Measurements from ENCODE around the gene NATD1. TPM values are rescaled to one million over a fixed set of nuclear protein-coding genes. Genes with fewer than 3 reads are reported as not detected.

Gene NATD1
- polyA plus RNA-seq, 1 of the 3 experiments (the other 2 are of a cell fraction): 3.9 TPM

DNA sequence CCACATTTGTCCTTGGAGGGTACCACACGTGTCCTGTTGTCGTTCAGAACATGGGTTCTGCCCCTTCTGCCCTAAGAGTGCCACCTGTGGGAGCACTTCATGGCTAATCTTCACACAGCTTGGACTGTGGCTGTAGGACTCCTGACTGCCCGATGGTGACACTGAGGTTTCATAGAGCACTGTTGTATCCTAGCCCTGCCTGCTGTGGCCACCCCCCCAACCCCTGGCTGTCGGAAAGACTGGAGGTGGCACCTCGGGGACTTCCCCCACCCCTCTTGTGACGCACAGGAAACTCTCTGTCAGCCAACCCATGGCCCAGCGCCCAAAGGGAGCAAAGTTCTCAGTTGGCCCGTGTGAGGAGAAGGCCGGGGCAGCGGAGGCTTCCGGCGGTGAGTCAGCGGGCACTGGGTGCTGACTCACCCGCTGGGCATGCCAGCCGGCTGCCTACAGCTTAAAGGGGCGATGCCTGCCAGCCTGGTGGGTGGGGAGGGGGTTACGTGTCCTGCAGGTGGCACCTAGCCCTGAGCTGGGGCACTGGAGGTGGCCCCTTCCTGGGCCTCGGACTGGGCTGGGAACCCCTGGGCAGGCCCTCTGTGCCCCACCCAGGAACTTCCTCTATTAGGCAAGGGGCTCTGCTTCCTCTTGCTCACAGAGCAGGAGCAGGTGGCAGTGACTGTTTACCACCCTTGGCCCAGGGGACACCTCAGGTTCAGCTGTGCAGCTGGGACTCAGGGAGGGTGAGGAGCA is 34.7 kb upstream of the NATD1 start:
- Histone ChIP-seq H3K4me3 (ENCODE audit: low read depth in 2 of 2, low read length in 1 of 2) (peak overlapping the region; percentile 14 to 91; a peak in 3 of 4 replicates), H3K9me3 (no peaks in the 10 kb centered on the region), H3K9me2 (no peaks in the 10 kb centered on the region), H3K9ac (peak overlapping the region; percentile 90), H3K4me2 (peak overlapping the region; percentile 98), H3K79me2 (ENCODE audit: insufficient read depth) (peaks cover 82% of the 10 kb centered on the region), H3K4me1 (ENCODE audit: control insufficient read depth in 1 of 2, insufficient read depth in 2 of 2, low read depth in 1 of 2, low read length in 1 of 2) (peaks cover 34 to 63% of the 10 kb centered on the region in 2 experiments), H2AFZ (ENCODE audit: low read depth) (no peak overlapping the region), H3K27me3 (ENCODE audit: insufficient read depth) (no peaks in the 10 kb centered on the region), H3K27ac (ENCODE audit: low read depth in 2 of 2, low read length in 1 of 2) (peak overlapping the region; percentile 32 to 98), H3K36me3 (replicated peaks in 1 of 2; ENCODE audit: control insufficient read depth in 1 of 2, insufficient read depth in 2 of 2, low read length in 1 of 2) (no peaks in the 10 kb centered on the region), H4K20me1 (ENCODE audit: insufficient read depth) (peaks cover 68% of the 10 kb centered on the region), H3F3A (replicated peaks; ENCODE audit: insufficient read depth) (peaks cover 21% of the 10 kb centered on the region)
- WGBS (ENCODE audit: low lambda C conversion rate): 8% methylated on average over 13 of the region's 18 CpGs
- ChIA-PET POLR2A (interaction anchor here (1.8 kb wide), 1 partner anchor 13 kb away, joined by 5 read pairs; no protein-coding TSS in a partner anchor), CTCF (interaction anchor here (1.2 to 4.0 kb wide), 4 partner anchors 8 to 225 kb away, joined by 3 to 26 read pairs (median 14); no protein-coding TSS in a partner anchor)
- DNase-seq: peak; percentile 43
- TF ChIP-seq, protein P1, sequence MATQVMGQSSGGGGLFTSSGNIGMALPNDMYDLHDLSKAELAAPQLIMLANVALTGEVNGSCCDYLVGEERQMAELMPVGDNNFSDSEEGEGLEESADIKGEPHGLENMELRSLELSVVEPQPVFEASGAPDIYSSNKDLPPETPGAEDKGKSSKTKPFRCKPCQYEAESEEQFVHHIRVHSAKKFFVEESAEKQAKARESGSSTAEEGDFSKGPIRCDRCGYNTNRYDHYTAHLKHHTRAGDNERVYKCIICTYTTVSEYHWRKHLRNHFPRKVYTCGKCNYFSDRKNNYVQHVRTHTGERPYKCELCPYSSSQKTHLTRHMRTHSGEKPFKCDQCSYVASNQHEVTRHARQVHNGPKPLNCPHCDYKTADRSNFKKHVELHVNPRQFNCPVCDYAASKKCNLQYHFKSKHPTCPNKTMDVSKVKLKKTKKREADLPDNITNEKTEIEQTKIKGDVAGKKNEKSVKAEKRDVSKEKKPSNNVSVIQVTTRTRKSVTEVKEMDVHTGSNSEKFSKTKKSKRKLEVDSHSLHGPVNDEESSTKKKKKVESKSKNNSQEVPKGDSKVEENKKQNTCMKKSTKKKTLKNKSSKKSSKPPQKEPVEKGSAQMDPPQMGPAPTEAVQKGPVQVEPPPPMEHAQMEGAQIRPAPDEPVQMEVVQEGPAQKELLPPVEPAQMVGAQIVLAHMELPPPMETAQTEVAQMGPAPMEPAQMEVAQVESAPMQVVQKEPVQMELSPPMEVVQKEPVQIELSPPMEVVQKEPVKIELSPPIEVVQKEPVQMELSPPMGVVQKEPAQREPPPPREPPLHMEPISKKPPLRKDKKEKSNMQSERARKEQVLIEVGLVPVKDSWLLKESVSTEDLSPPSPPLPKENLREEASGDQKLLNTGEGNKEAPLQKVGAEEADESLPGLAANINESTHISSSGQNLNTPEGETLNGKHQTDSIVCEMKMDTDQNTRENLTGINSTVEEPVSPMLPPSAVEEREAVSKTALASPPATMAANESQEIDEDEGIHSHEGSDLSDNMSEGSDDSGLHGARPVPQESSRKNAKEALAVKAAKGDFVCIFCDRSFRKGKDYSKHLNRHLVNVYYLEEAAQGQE (IDR thresholded peaks at IDR 0.05; ENCODE audit: low read depth, low read length): peak; percentile 63; the same call in 1 of the 2 replicates
- TF ChIP-seq CHD2 (IDR thresholded peaks at IDR 0.05; ENCODE audit: low read length, partially characterized antibody) (no peak), JUND (IDR thresholded peaks at IDR 0.05) (peak; percentile 99), GABPA (IDR thresholded peaks at IDR 0.05; ENCODE audit: low read depth) (peak; percentile 61), TCF12 (IDR thresholded peaks at IDR 0.05) (peak; percentile 93), FOXM1 (IDR thresholded peaks at IDR 0.05; ENCODE audit: low read depth) (peak; percentile 50; the same call in 1 of the 2 replicates), NFIC (IDR thresholded peaks at IDR 0.05; ENCODE audit: borderline replicate concordance) (peak; percentile 98), YY1 (IDR thresholded peaks at IDR 0.05; ENCODE audit: low read depth) (no peak), CTCF (IDR thresholded peaks at IDR 0.05) (no peak), RFX5 (IDR thresholded peaks at IDR 0.05; ENCODE audit: low read length) (no peak), POLR2AphosphoS5 (IDR thresholded peaks at IDR 0.05; ENCODE audit: low read depth, low read length) (peak; percentile 72; the same call in 1 of the 2 replicates), EZH2phosphoT487 (IDR thresholded peaks at IDR 0.05; ENCODE audit: borderline replicate concordance, low read depth) (no peak), MAX (IDR thresholded peaks at IDR 0.05; ENCODE audit: low read depth) (peak; percentile 84), GATA2 (CRISPR knock-in tag; IDR thresholded peaks at IDR 0.05) (no peak), ZBTB33 (IDR thresholded peaks at IDR 0.05; ENCODE audit: borderline replicate concordance, low read depth) (peak; percentile 89), SIN3A (IDR thresholded peaks at IDR 0.05; ENCODE audit: borderline replicate concordance, low read depth, low read length) (peak; percentile 96; the same call in 1 of the 2 replicates), FOXJ3 (CRISPR knock-in tag; IDR thresholded peaks at IDR 0.05) (no peak), TAF1 (IDR thresholded peaks at IDR 0.05; ENCODE audit: borderline replicate concordance, low read depth, low read length) (no peak), MEF2A (IDR thresholded peaks at IDR 0.05; ENCODE audit: borderline replicate concordance, low read depth) (no peak; the same call in 1 of the 2 replicates), RCOR1 (IDR thresholded peaks at IDR 0.05; ENCODE audit: low read length) (no peak), FOSL2 (IDR thresholded peaks at IDR 0.05; ENCODE audit: borderline replicate concordance, low read depth) (peak; percentile 100), ELF1 (IDR thresholded peaks at IDR 0.05) (peak; percentile 69)
- TF ChIP-seq, protein P2, sequence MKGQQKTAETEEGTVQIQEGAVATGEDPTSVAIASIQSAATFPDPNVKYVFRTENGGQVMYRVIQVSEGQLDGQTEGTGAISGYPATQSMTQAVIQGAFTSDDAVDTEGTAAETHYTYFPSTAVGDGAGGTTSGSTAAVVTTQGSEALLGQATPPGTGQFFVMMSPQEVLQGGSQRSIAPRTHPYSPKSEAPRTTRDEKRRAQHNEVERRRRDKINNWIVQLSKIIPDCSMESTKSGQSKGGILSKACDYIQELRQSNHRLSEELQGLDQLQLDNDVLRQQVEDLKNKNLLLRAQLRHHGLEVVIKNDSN (IDR thresholded peaks at IDR 0.05; ENCODE audit: borderline replicate concordance, low read depth): 0 out of 2 replicates have a peak, but pooled peaks have one; percentile 21
- TF ChIP-seq, protein P3, sequence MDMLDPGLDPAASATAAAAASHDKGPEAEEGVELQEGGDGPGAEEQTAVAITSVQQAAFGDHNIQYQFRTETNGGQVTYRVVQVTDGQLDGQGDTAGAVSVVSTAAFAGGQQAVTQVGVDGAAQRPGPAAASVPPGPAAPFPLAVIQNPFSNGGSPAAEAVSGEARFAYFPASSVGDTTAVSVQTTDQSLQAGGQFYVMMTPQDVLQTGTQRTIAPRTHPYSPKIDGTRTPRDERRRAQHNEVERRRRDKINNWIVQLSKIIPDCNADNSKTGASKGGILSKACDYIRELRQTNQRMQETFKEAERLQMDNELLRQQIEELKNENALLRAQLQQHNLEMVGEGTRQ (IDR thresholded peaks at IDR 0.05; ENCODE audit: borderline replicate concordance, low read depth, low read length): no peak

All from SK-N-SH (cell line).